Measurements from ENCODE around the gene NDUFB8.

- TF ChIP-seq EZH2 (IDR thresholded peaks at IDR 0.05; ENCODE audit: low read length, missing control alignments) (peak; percentile 65), CTCF (conservative IDR thresholded peaks at IDR 0.05 in 1 of 2, IDR thresholded peaks at IDR 0.05 in 1 of 2; ENCODE audit: low read depth in 1 of 2, low read length in 2 of 2) (peak; percentile 49 to 71)
These were observed 32.5 kb upstream of the NDUFB8 start for GRCh38 chr10:100562008-100562672.

Measured in fibroblast of lung (primary cell).